GM12878 (cell line): ENCODE measurements around the gene CD248.

Source experiments
- CTCF ChIP-seq, 3 experiments: IDR thresholded peaks in 2 of 3; conservative IDR thresholded peaks in 1 of 3; 2 replicates each; pipeline ENCODE4 v1.5.1; 2011; ENCODE audit warnings: low read depth in 3 of 3, low read length in 3 of 3, mild to moderate bottlenecking in 3 of 3, control low read depth in 2 of 3, moderate library complexity in 2 of 3, inconsistent platforms in 1 of 3, mixed read lengths in 1 of 3; ENCODE audit not compliant: control insufficient read depth in 2 of 3, insufficient read depth in 1 of 3; ENCODE audit errors: extremely low read depth in 1 of 3
- E2F4 ChIP-seq: IDR thresholded peaks from 2 replicates; pipeline ENCODE4 v1.6.1; 2012; ENCODE audit warnings: low read depth, low read length, improper control_type of control experiment
- FOXM1 ChIP-seq: IDR thresholded peaks from 2 replicates; pipeline ENCODE4 v1.6.1; 2012; ENCODE audit warnings: low read depth, mild to moderate bottlenecking, inconsistent platforms, low read length, moderate library complexity
- HDAC2 ChIP-seq: fragments of 200-600 bp; sonication (generic); IDR thresholded peaks from 2 replicates; pipeline ENCODE4 v1.6.1; 2017
- KDM1A ChIP-seq: fragments of 200-600 bp; sonication (generic); IDR thresholded peaks from 2 replicates; pipeline ENCODE4 v1.6.1; 2016; ENCODE audit warnings: borderline replicate concordance
- NFYB ChIP-seq: IDR thresholded peaks from 2 replicates; pipeline ENCODE4 v1.6.1; 2011; ENCODE audit warnings: low read depth, mild to moderate bottlenecking, low read length, improper control_type of control experiment, moderate library complexity; ENCODE audit not compliant: insufficient read depth
- PML ChIP-seq: IDR thresholded peaks from 2 replicates; pipeline ENCODE4 v1.6.1; 2012; ENCODE audit warnings: low read length, inconsistent platforms
- POLR2A ChIP-seq: IDR thresholded peaks from 2 replicates; pipeline ENCODE4 v1.6.1; 2011; ENCODE audit warnings: low read depth, mild to moderate bottlenecking, low read length
- POLR2AphosphoS5 ChIP-seq: IDR thresholded peaks from 2 replicates; pipeline ENCODE4 v1.6.1; 2011; ENCODE audit warnings: mild to moderate bottlenecking, low read length, inconsistent platforms
- RAD51 ChIP-seq: fragments of 450-650 bp; IDR thresholded peaks from 2 replicates; pipeline ENCODE4 v1.6.1; 2016; ENCODE audit warnings: moderate library complexity, mild to moderate bottlenecking, inconsistent platforms
- TAF1 ChIP-seq: IDR thresholded peaks from 2 replicates; pipeline ENCODE4 v1.6.1; 2011; ENCODE audit warnings: mild to moderate bottlenecking, low read depth, low read length, borderline replicate concordance
- ZNF274 ChIP-seq: IDR thresholded peaks from one replicate; pipeline ENCODE4 v1.8.0; 2011; ENCODE audit not compliant: insufficient read length, insufficient read depth

GRCh38 chr11:66323684-66324083 lies 6.8 kb upstream of the CD248 start:
- TF ChIP-seq TAF1, result no peak
- TF ChIP-seq CTCF (IDR thresholded peaks at IDR 0.05 in 2 of 3, conservative IDR thresholded peaks at IDR 0.05 in 1 of 3; ENCODE audit: control insufficient read depth in 2 of 3, extremely low read depth in 1 of 3, insufficient read depth in 1 of 3, low read depth in 3 of 3, low read length in 3 of 3), result no peak
- TF ChIP-seq RAD51, result no peak
- no peak for TF ChIP-seq FOXM1
- TF ChIP-seq KDM1A, result no peak
- no peak for TF ChIP-seq HDAC2
- TF ChIP-seq PML, result no peak
- no peak for TF ChIP-seq E2F4
- TF ChIP-seq NFYB, result no peak
- no peak for TF ChIP-seq POLR2AphosphoS5
- TF ChIP-seq POLR2A, result no peak
- no peak for TF ChIP-seq ZNF274
